GM21529 (cell line): ENCODE data around the gene DDC.
"Not testable (repeated sequence)": the region's sequence is repeated elsewhere in the genome, so short reads cannot be mapped to it uniquely, and the experiment has no call there.

ENCODE experiments used
- ATAC-seq: cut with Tn5 transposase; IDR thresholded peaks from one replicate; pipeline ENCODE4 v1.9.1; 2021; ENCODE audit not compliant: unreplicated experiment

Gene DDC

GRCh38 chr7:50529093-50529862 lies 35.9 kb downstream of the DDC start:
- no peak for ATAC-seq

- no peak for ATAC-seq
Observed at GRCh38 chr7:50528266-50529092, 36.7 kb downstream of the DDC start.

GRCh38 chr7:50519350-50519749 lies 45.9 kb downstream of the DDC start:
- ATAC-seq = not testable (repeated sequence)

- ATAC-seq = no peak
Observed at GRCh38 chr7:50513166-50513871, 51.9 kb downstream of the DDC start.

- no peak for ATAC-seq
Observed at GRCh38 chr7:50512384-50512783, 52.8 kb downstream of the DDC start.

GRCh38 chr7:50509459-50509858 lies 55.7 kb downstream of the DDC start:
- no peak for ATAC-seq

- ATAC-seq = no peak
Observed at GRCh38 chr7:50508471-50508943, 56.7 kb downstream of the DDC start.

GRCh38 chr7:50507898-50508470 lies 57.2 kb downstream of the DDC start:
- no peak for ATAC-seq

GRCh38 chr7:50505553-50506210 lies 59.5 kb downstream of the DDC start:
- ATAC-seq = no peak

- ATAC-seq = no peak
Observed at GRCh38 chr7:50504646-50505546, 60.3 kb downstream of the DDC start.

GRCh38 chr7:50502947-50503346 lies 62.3 kb downstream of the DDC start:
- no peak for ATAC-seq

GRCh38 chr7:50502001-50502684 lies 63.1 kb downstream of the DDC start:
- ATAC-seq = no peak

GRCh38 chr7:50499092-50499491 lies 66.1 kb downstream of the DDC start:
- no peak for ATAC-seq

- no peak for ATAC-seq
Observed at GRCh38 chr7:50497968-50498367, 67.2 kb downstream of the DDC start.

GRCh38 chr7:50497068-50497642 lies 68.0 kb downstream of the DDC start:
- no peak for ATAC-seq

- no peak for ATAC-seq
Observed at GRCh38 chr7:50496569-50496968, 68.6 kb downstream of the DDC start.

GRCh38 chr7:50495746-50496145 lies 69.5 kb downstream of the DDC start:
- ATAC-seq = no peak

GRCh38 chr7:50492770-50493519 lies 72.3 kb downstream of the DDC start:
- ATAC-seq = no peak
